ENCODE results near the gene MAGI3. TPM values are rescaled to one million over a fixed set of nuclear protein-coding genes. Genes with fewer than 3 reads are reported as not detected.
"Not testable (repeated sequence)": the region's sequence is repeated elsewhere in the genome, so short reads cannot be mapped to it uniquely, and the experiment has no call there.

Gene MAGI3

GRCh38 chr1:113718621-113719020, 328.3 kb downstream of the MAGI3 start:
- H2AK5ac ChIP-seq (ENCODE audit: low read length); H3K27ac ChIP-seq (ENCODE audit: low read depth, low read length); H3K4me3 ChIP-seq (ENCODE audit: low read length); H2BK5ac ChIP-seq (ENCODE audit: low read length); DNase-seq; H2BK120ac ChIP-seq (ENCODE audit: low read depth, low read length); H3K4me1 ChIP-seq (ENCODE audit: control insufficient read depth, low read depth, low read length); H3K9ac ChIP-seq (ENCODE audit: low read length); H3K79me1 ChIP-seq (ENCODE audit: low read length); H3K23ac ChIP-seq (ENCODE audit: low read length); H3K56ac ChIP-seq (ENCODE audit: low read length); H3K4me2 ChIP-seq (ENCODE audit: low read length); H3K79me2 ChIP-seq (ENCODE audit: control insufficient read depth, insufficient read depth, low read length); H3K18ac ChIP-seq (ENCODE audit: low read length); H2BK15ac ChIP-seq (replicated peaks; ENCODE audit: low read depth); H3K4ac ChIP-seq (ENCODE audit: low read depth, low read length); H4K5ac ChIP-seq (ENCODE audit: low read length); H3K27me3 ChIP-seq (ENCODE audit: insufficient read depth, low read length, poor library complexity); H4K8ac ChIP-seq (ENCODE audit: low read depth, low read length); H3K36me3 ChIP-seq (ENCODE audit: control insufficient read depth, insufficient read depth, low read length): not testable (repeated sequence)
- WGBS (ENCODE audit: extremely low coverage, insufficient coverage, low lambda C conversion rate): no CpG with 5 or more reads among the region's 5 CpGs

GRCh38 chr1:113721010-113721409, 330.7 kb downstream of the MAGI3 start:
- no peak overlapping the region for H2AK5ac ChIP-seq (ENCODE audit: low read length)
- H4K8ac ChIP-seq (ENCODE audit: low read depth, low read length): no peak overlapping the region
- H3K18ac ChIP-seq (ENCODE audit: low read length): no peak overlapping the region
- H3K4me2 ChIP-seq (ENCODE audit: low read length): no peak overlapping the region
- no peak overlapping the region for H2BK5ac ChIP-seq (ENCODE audit: low read length)
- H3K36me3 ChIP-seq (ENCODE audit: control insufficient read depth, insufficient read depth, low read length): peaks cover 2% of the 10 kb centered on the region
- no peak overlapping the region for H3K9ac ChIP-seq (ENCODE audit: low read length)
- H2BK15ac ChIP-seq (replicated peaks; ENCODE audit: low read depth): no peak overlapping the region
- no CpG with 5 or more reads among the region's 2 CpGs for WGBS (ENCODE audit: extremely low coverage, insufficient coverage, low lambda C conversion rate)
- H3K4me1 ChIP-seq (ENCODE audit: control insufficient read depth, low read depth, low read length): no peaks in the 10 kb centered on the region
- H3K4me3 ChIP-seq (ENCODE audit: low read length): no peak overlapping the region
- no peak overlapping the region for H4K5ac ChIP-seq (ENCODE audit: low read length)
- H3K23ac ChIP-seq (ENCODE audit: low read length): no peak overlapping the region
- H3K27me3 ChIP-seq (ENCODE audit: insufficient read depth, low read length, poor library complexity): no peaks in the 10 kb centered on the region
- no peaks in the 10 kb centered on the region for H3K79me2 ChIP-seq (ENCODE audit: control insufficient read depth, insufficient read depth, low read length)
- H3K79me1 ChIP-seq (ENCODE audit: low read length): no peaks in the 10 kb centered on the region
- H3K56ac ChIP-seq (ENCODE audit: low read length): no peak overlapping the region
- H2BK120ac ChIP-seq (ENCODE audit: low read depth, low read length): no peak overlapping the region
- no peak for DNase-seq
- no peak overlapping the region for H3K4ac ChIP-seq (ENCODE audit: low read depth, low read length)
- no peak overlapping the region for H3K27ac ChIP-seq (ENCODE audit: low read depth, low read length)

GRCh38 chr1:113732802-113733201, 342.5 kb downstream of the MAGI3 start:
- no peak overlapping the region for H3K56ac ChIP-seq (ENCODE audit: low read length)
- no peak overlapping the region for H3K4me2 ChIP-seq (ENCODE audit: low read length)
- no peak for DNase-seq
- no peak overlapping the region for H4K8ac ChIP-seq (ENCODE audit: low read depth, low read length)
- no peaks in the 10 kb centered on the region for H3K36me3 ChIP-seq (ENCODE audit: control insufficient read depth, insufficient read depth, low read length)
- no peaks in the 10 kb centered on the region for H3K79me1 ChIP-seq (ENCODE audit: low read length)
- no peaks in the 10 kb centered on the region for H3K27me3 ChIP-seq (ENCODE audit: insufficient read depth, low read length, poor library complexity)
- H3K4me3 ChIP-seq (ENCODE audit: low read length): no peak overlapping the region
- no CpG with 5 or more reads among the region's 5 CpGs for WGBS (ENCODE audit: extremely low coverage, insufficient coverage, low lambda C conversion rate)
- no peak overlapping the region for H2BK120ac ChIP-seq (ENCODE audit: low read depth, low read length)
- H3K79me2 ChIP-seq (ENCODE audit: control insufficient read depth, insufficient read depth, low read length): no peaks in the 10 kb centered on the region
- H3K9ac ChIP-seq (ENCODE audit: low read length): no peak overlapping the region
- H4K5ac ChIP-seq (ENCODE audit: low read length): no peak overlapping the region
- H2BK5ac ChIP-seq (ENCODE audit: low read length): no peak overlapping the region
- H2BK15ac ChIP-seq (replicated peaks; ENCODE audit: low read depth): no peak overlapping the region
- no peak overlapping the region for H3K18ac ChIP-seq (ENCODE audit: low read length)
- no peaks in the 10 kb centered on the region for H3K4me1 ChIP-seq (ENCODE audit: control insufficient read depth, low read depth, low read length)
- no peak overlapping the region for H3K27ac ChIP-seq (ENCODE audit: low read depth, low read length)
- H2AK5ac ChIP-seq (ENCODE audit: low read length): no peak overlapping the region
- H3K23ac ChIP-seq (ENCODE audit: low read length): no peak overlapping the region
- no peak overlapping the region for H3K4ac ChIP-seq (ENCODE audit: low read depth, low read length)

GRCh38 chr1:113734357-113735055, 344.2 kb downstream of the MAGI3 start:
- H2BK15ac ChIP-seq (replicated peaks; ENCODE audit: low read depth): no peak overlapping the region
- H3K79me2 ChIP-seq (ENCODE audit: control insufficient read depth, insufficient read depth, low read length): no peaks in the 10 kb centered on the region
- H4K8ac ChIP-seq (ENCODE audit: low read depth, low read length): no peak overlapping the region
- no peak overlapping the region for H3K27ac ChIP-seq (ENCODE audit: low read depth, low read length)
- WGBS (ENCODE audit: extremely low coverage, insufficient coverage, low lambda C conversion rate): no CpG with 5 or more reads among the region's 2 CpGs
- no peak overlapping the region for H3K56ac ChIP-seq (ENCODE audit: low read length)
- H3K27me3 ChIP-seq (ENCODE audit: insufficient read depth, low read length, poor library complexity): no peaks in the 10 kb centered on the region
- H2AK5ac ChIP-seq (ENCODE audit: low read length): no peak overlapping the region
- H3K9ac ChIP-seq (ENCODE audit: low read length): no peak overlapping the region
- no peak overlapping the region for H3K23ac ChIP-seq (ENCODE audit: low read length)
- H2BK5ac ChIP-seq (ENCODE audit: low read length): no peak overlapping the region
- H3K18ac ChIP-seq (ENCODE audit: low read length): no peak overlapping the region
- DNase-seq: no peak
- H3K4me3 ChIP-seq (ENCODE audit: low read length): no peak overlapping the region
- no peak overlapping the region for H2BK120ac ChIP-seq (ENCODE audit: low read depth, low read length)
- no peaks in the 10 kb centered on the region for H3K36me3 ChIP-seq (ENCODE audit: control insufficient read depth, insufficient read depth, low read length)
- H3K4ac ChIP-seq (ENCODE audit: low read depth, low read length): no peak overlapping the region
- no peak overlapping the region for H4K5ac ChIP-seq (ENCODE audit: low read length)
- no peak overlapping the region for H3K4me2 ChIP-seq (ENCODE audit: low read length)
- H3K4me1 ChIP-seq (ENCODE audit: control insufficient read depth, low read depth, low read length): no peaks in the 10 kb centered on the region
- H3K79me1 ChIP-seq (ENCODE audit: low read length): no peaks in the 10 kb centered on the region

Small RNAs within 50 kb of the gene (small RNA-seq; reads per million reads assigned to genes)
- not detected for gene MTND5P20 (ENCODE audit: insufficient read depth)

All from mesendoderm (in vitro differentiated cells).